K562 (cell line): Measurements from ENCODE around the gene SPACA9. TPM values are rescaled to one million over a fixed set of nuclear protein-coding genes. Genes with fewer than 3 reads are reported as not detected.
A peak's percentile ranks its signal among the peaks of the same experiment; 100 is the strongest.

Experiments
- ATAC-seq: fragments of 200-7000 bp; cut with Tn5 transposase; 3 replicates; pipeline ENCODE4 v1.9.1; 2020; ENCODE audit warnings: moderate library complexity
- BruUV-seq: library from RNA; stranded (reverse); fragments of 400-500 nt; replicated peaks from 2 replicates; lab custom pipeline; 2021; lab: Mats Ljungman, UMichigan
- CTCF ChIA-PET: fragments of 300-600 bp; formaldehyde crosslinking; extraction: SDS; loops from one replicate; lab custom pipeline; 2021; ENCODE audit warnings: low intra/inter-chr PET ratio; lab: Yijun Ruan, JAX
- POLR2A ChIA-PET: fragments of 300-600, 350-650 bp; sonication (Branson Sonifier 250); formaldehyde crosslinking; extraction: SDS; loops from one replicate; lab custom pipeline; 2021; ENCODE audit warnings: antibody characterized with exemption, inconsistent platforms; lab: Yijun Ruan, JAX
- DNase-seq, 4 experiments: peaks; one replicate each; pipeline versions ENCODE4 v3.0.0 to v3.0.0-alpha.2; 2011 to 2018; ENCODE audit warnings: low spot score in 3 of 4, mixed read lengths in 3 of 4; ENCODE audit errors: extremely low read depth in 1 of 4
- FAIRE-seq: peaks from 2 replicates; lab custom pipeline; 2011; peaks lifted over from hg19 to GRCh38; lab: Jason Lieb, UNC
- H2AFZ ChIP-seq: 2 replicates; pipeline ENCODE4 v1.6.0; 2011; ENCODE audit warnings: low read depth, low read length, control low read depth, inconsistent platforms
- H3K27ac ChIP-seq: fragments of 200-600 bp; 3 replicates; pipeline ENCODE4 v1.8.0; 2011; ENCODE audit warnings: low read depth, mild to moderate bottlenecking, control low read depth, inconsistent platforms, low read length, moderate library complexity, mixed read lengths; ENCODE audit errors: extremely low read depth
- H3K27me3 ChIP-seq, 2 experiments: fragments of 300-600 bp in 1 of 2; 2 replicates in 1 of 2; 3 replicates in 1 of 2; pipeline versions ENCODE4 v1.6.0 to v1.8.0; 2011; ENCODE audit warnings: inconsistent platforms in 2 of 2, low read length in 2 of 2, mild to moderate bottlenecking in 1 of 2, mixed read lengths in 1 of 2, moderate library complexity in 1 of 2; ENCODE audit not compliant: control insufficient read depth in 2 of 2, insufficient read depth in 2 of 2
- H3K36me3 ChIP-seq: fragments of 300-600 bp; 3 replicates; pipeline ENCODE4 v1.8.0; 2011; ENCODE audit warnings: mild to moderate bottlenecking, low read length, inconsistent platforms; ENCODE audit not compliant: control insufficient read depth, insufficient read depth
- H3K4me1 ChIP-seq, 2 experiments: fragments of 200-600 bp in 1 of 2; replicated peaks in 1 of 2; 2 replicates in 1 of 2; 3 replicates in 1 of 2; pipeline versions ENCODE4 v1.5.1 to v1.8.0; 2011; ENCODE audit warnings: inconsistent platforms in 2 of 2, low read length in 2 of 2, mild to moderate bottlenecking in 1 of 2, mixed read lengths in 1 of 2, moderate library complexity in 1 of 2; ENCODE audit not compliant: control insufficient read depth in 2 of 2, insufficient read depth in 2 of 2
- H3K4me2 ChIP-seq: 2 replicates; pipeline ENCODE4 v1.6.1; 2011; ENCODE audit warnings: low read length, control low read depth, inconsistent platforms, mixed read lengths; ENCODE audit not compliant: insufficient read depth
- H3K4me3 ChIP-seq: fragments of 200-600 bp; sonication (generic), shearing (Covaris generic); 2 replicates; pipeline ENCODE4 v1.5.1; 2016; ENCODE audit warnings: control low read depth, inconsistent platforms
- H3K79me2 ChIP-seq: fragments of 200-600 bp; 3 replicates; pipeline ENCODE4 v1.8.0; 2011; ENCODE audit warnings: low read length, inconsistent platforms; ENCODE audit not compliant: control insufficient read depth, insufficient read depth
- H3K9ac ChIP-seq, 2 experiments: 2 replicates each; pipeline versions ENCODE4 v1.6.0 to v1.6.1; 2011; ENCODE audit warnings: low read depth in 2 of 2, low read length in 2 of 2, control low read depth in 1 of 2, inconsistent platforms in 1 of 2, mild to moderate bottlenecking in 1 of 2, mixed read lengths in 1 of 2; ENCODE audit not compliant: insufficient read depth in 1 of 2
- H3K9me1 ChIP-seq: one replicate; pipeline ENCODE4 v1.6.0; 2011; ENCODE audit warnings: inconsistent platforms, mild to moderate bottlenecking, low read length, moderate library complexity; ENCODE audit not compliant: control insufficient read depth, insufficient read depth
- H3K9me3 ChIP-seq: replicated peaks from 2 replicates; pipeline ENCODE4 v1.5.1; 2011; ENCODE audit warnings: low read depth, low read length, inconsistent platforms; ENCODE audit not compliant: control insufficient read depth, insufficient read depth
- H4K20me1 ChIP-seq: replicated peaks from 2 replicates; pipeline ENCODE4 v1.6.1; 2011; ENCODE audit warnings: low read length, inconsistent platforms, mixed read lengths; ENCODE audit not compliant: control insufficient read depth, insufficient read depth
- CREB1 ChIP-seq, 2 experiments: sonication (generic) in 1 of 2; formaldehyde crosslinking in 1 of 2; IDR thresholded peaks; 2 replicates each; pipeline versions ENCODE4 v1.6.1 to v1.8.0; 2012 to 2022; ENCODE audit warnings: inconsistent platforms in 1 of 2, mild to moderate bottlenecking in 1 of 2, missing genetic modification reagents in 1 of 2, moderate library complexity in 1 of 2
- E2F3 ChIP-seq: fragments of 250-450 bp; sonication (Bioruptor Pico); IDR thresholded peaks from 2 replicates; pipeline ENCODE4 v1.4.0; 2020; ENCODE audit warnings: mild to moderate bottlenecking
- MXI1 ChIP-seq: IDR thresholded peaks from 2 replicates; pipeline ENCODE4 v1.6.1; 2011; ENCODE audit warnings: low read depth, mild to moderate bottlenecking, improper control_type of control experiment, low read length
- PHTF2 ChIP-seq: fragments of 250-450 bp; sonication (Bioruptor Pico); IDR thresholded peaks from 2 replicates; pipeline ENCODE4 v1.5.0; 2021; ENCODE audit warnings: mild to moderate bottlenecking
- YY1 ChIP-seq, 3 experiments: IDR thresholded peaks; 2 replicates each; pipeline ENCODE4 v1.6.1; 2011; ENCODE audit warnings: low read length in 2 of 3, mild to moderate bottlenecking in 2 of 3, moderate library complexity in 2 of 3, borderline replicate concordance in 1 of 3, control low read depth in 1 of 3, low read depth in 1 of 3; ENCODE audit not compliant: insufficient read depth in 3 of 3, insufficient replicate concordance in 2 of 3, control insufficient read depth in 1 of 3, insufficient read length in 1 of 3; ENCODE audit errors: extremely low read depth in 1 of 3
- ZFP1 ChIP-seq: fragments of 450-650 bp; formaldehyde crosslinking; IDR thresholded peaks from 2 replicates; pipeline ENCODE4 v1.4.0; 2020; ENCODE audit warnings: mild to moderate bottlenecking, mixed read lengths
- WGBS: fragments of 100-300 bp; shearing (Covaris generic); methylation state at CpG from one replicate; pipeline ENCODE4 v1.1.6; 2016; ENCODE audit warnings: low coverage, mixed read lengths; ENCODE audit not compliant: insufficient coverage; ENCODE audit errors: missing lambda C conversion rate; 5-methylcytosine and 5-hydroxymethylcytosine counted together
- in situ Hi-C: fragments of 300-500 bp; cut with MboI; formaldehyde crosslinking; loops from 4 replicates; pipeline ENCODE4 v1.15.0; 2018; ENCODE audit warnings: inconsistent platforms, mixed read lengths
- intact Hi-C: fragments of 100-400 bp; cut with micrococcal nuclease; formaldehyde crosslinking; loops from 2 replicates; pipeline ENCODE4 v1.14.2; 2022
- polyA plus RNA-seq, 8 experiments: library from polyadenylated mRNA; depleted of rRNA in 4 of 8; stranded (reverse) in 5 of 8; unstranded in 3 of 8; fragments of >200 nt; fragmentation: Nextera tagmentation in 2 of 8; fragmentation: Illumina TruSeq in 1 of 8; extraction: Ambion mirVana in 2 of 8; extraction: Trizol in 1 of 8; gene quantifications; 2 replicates each; pipeline versions ENCODE4 v1.2.1 to v1.2.3, GENCODE V29; 2011 to 2014; ENCODE audit warnings: inconsistent platforms in 1 of 8, missing spikeins in 1 of 8
- total RNA-seq, 7 experiments: library from RNA; depleted of rRNA in 6 of 7; stranded (reverse); fragments of >200 nt in 6 of 7; fragmentation: Illumina TruSeq in 2 of 7; extraction: Trizol in 2 of 7; gene quantifications; 2 replicates each; pipeline versions ENCODE4 v1.2.1 to v1.2.3, GENCODE V29; 2011 to 2021; ENCODE audit warnings: low replicate concordance in 1 of 7
- TF ChIP-seq, protein P1 (sequence below): sonication (generic); formaldehyde crosslinking; IDR thresholded peaks from 2 replicates; pipeline ENCODE4 v1.8.0; 2023; ENCODE audit warnings: mild to moderate bottlenecking, missing genetic modification reagents

The SPACA9 gene
- total and polyA plus RNA-seq, 9 of the 15 experiments (the other 6 are each of a cell fraction or from before 2014, with no cell fraction given) = 0.06 to 0.51 (median 0.36) TPM

DNA sequence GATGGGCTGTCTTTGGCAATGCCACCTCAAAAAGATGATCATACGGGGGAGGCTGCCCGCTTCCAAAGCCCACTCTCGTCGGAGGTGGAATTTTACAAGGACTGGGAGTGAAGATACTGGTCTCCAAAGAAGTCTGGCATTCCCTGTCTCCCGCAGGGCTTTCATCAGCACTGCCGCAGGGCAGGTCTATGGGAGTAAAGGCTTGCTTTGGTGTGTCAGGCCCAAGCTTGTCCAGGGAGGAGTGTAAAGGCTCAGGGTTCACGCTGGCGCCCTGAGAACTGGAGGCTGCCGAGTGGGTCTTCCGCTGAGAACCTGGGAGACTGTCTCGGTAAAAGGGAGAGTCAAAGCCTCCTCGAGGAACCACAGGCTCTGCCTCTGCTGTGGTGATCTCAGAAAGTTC, 27.0 kb downstream of the SPACA9 start:
- ATAC-seq = no peak
- intact Hi-C loops (loop anchor here (10.0 kb wide), 1 partner anchor 69 kb away; the partner anchor contains the start of gene GFI1B), in situ Hi-C loops (no loop called here)
- no TSS peak for BruUV-seq
- H3K4me1 ChIP-seq = no peaks in the 10 kb centered on the region
- TF ChIP-seq, protein P1, sequence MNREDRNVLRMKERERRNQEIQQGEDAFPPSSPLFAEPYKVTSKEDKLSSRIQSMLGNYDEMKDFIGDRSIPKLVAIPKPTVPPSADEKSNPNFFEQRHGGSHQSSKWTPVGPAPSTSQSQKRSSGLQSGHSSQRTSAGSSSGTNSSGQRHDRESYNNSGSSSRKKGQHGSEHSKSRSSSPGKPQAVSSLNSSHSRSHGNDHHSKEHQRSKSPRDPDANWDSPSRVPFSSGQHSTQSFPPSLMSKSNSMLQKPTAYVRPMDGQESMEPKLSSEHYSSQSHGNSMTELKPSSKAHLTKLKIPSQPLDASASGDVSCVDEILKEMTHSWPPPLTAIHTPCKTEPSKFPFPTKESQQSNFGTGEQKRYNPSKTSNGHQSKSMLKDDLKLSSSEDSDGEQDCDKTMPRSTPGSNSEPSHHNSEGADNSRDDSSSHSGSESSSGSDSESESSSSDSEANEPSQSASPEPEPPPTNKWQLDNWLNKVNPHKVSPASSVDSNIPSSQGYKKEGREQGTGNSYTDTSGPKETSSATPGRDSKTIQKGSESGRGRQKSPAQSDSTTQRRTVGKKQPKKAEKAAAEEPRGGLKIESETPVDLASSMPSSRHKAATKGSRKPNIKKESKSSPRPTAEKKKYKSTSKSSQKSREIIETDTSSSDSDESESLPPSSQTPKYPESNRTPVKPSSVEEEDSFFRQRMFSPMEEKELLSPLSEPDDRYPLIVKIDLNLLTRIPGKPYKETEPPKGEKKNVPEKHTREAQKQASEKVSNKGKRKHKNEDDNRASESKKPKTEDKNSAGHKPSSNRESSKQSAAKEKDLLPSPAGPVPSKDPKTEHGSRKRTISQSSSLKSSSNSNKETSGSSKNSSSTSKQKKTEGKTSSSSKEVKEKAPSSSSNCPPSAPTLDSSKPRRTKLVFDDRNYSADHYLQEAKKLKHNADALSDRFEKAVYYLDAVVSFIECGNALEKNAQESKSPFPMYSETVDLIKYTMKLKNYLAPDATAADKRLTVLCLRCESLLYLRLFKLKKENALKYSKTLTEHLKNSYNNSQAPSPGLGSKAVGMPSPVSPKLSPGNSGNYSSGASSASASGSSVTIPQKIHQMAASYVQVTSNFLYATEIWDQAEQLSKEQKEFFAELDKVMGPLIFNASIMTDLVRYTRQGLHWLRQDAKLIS (CRISPR knock-in tag) = no peak
- TF ChIP-seq E2F3 (CRISPR knock-in tag) (no peak), PHTF2 (CRISPR knock-in tag) (no peak), MXI1 (no peak), YY1 (IDR thresholded peaks at IDR 0.05; ENCODE audit: borderline replicate concordance in 1 of 3, control insufficient read depth in 1 of 3, extremely low read depth in 1 of 3, insufficient read depth in 3 of 3, insufficient read length in 1 of 3, insufficient replicate concordance in 2 of 3, low read depth in 1 of 3, low read length in 2 of 3) (no peak), ZFP1 (CRISPR knock-in tag) (no peak), CREB1 (IDR thresholded peaks at IDR 0.05) (no peak), CREB1 (CRISPR knock-in tag; IDR thresholded peaks at IDR 0.05) (no peak)
- no peaks in the 10 kb centered on the region for H3K9me3 ChIP-seq
- no peak for DNase-seq
- POLR2A ChIA-PET = interaction anchor here (0.6 kb wide), 1 partner anchor 45 kb away, joined by 3 read pairs; no protein-coding TSS in a partner anchor
- no peaks in the 10 kb centered on the region for H3K27me3 ChIP-seq
- H2AFZ ChIP-seq = no peak overlapping the region
- no peak for FAIRE-seq
- H3K4me2 ChIP-seq = no peak overlapping the region
- 0 out of 4 replicates have a peak overlapping the region, but pooled peaks of 1 of the 2 experiments have one; percentile 30 for H3K9ac ChIP-seq
- no peaks in the 10 kb centered on the region for H3K9me1 ChIP-seq
- H3K36me3 ChIP-seq = peaks cover 38% of the 10 kb centered on the region; the same call in 2 of the 3 replicates
- 87% methylated on average over 11 of the region's 12 CpGs for WGBS
- no peak overlapping the region for H3K4me3 ChIP-seq
- H3K27ac ChIP-seq = no peak overlapping the region
- CTCF ChIA-PET = no interaction called here
- 0 out of 2 replicates have a peak, but pooled peaks cover 7% of the 10 kb centered on the region for H4K20me1 ChIP-seq
- H3K79me2 ChIP-seq = no peaks in the 10 kb centered on the region
